HG03045 (cell line): ENCODE data around the gene MTMR8.

Experiments
- ATAC-seq: cut with Tn5 transposase; IDR thresholded peaks from one replicate; pipeline ENCODE4 v1.9.1; 2021; ENCODE audit warnings: mild to moderate bottlenecking, moderate library complexity; ENCODE audit not compliant: unreplicated experiment

The MTMR8 gene

DNA sequence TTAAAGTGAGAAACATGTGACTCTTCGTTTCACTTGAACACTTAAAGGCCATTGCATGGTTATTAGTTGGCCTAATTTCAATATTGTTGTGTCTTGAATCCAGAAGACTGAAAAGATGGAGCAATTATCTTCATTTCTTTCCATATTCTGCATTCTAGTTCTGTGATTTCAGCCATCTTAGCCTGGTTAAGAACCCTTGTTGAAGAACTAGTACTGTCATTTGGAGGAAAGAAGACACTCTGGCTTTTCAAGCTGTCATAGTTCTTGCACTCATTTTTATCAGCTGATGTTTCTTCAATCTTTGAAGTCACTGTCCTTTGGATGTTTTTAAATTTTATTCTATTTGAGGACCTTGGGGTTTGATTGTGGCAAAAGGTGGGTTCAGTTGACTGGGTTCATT, 81.6 kb downstream of the MTMR8 start:
- ATAC-seq = no peak

DNA sequence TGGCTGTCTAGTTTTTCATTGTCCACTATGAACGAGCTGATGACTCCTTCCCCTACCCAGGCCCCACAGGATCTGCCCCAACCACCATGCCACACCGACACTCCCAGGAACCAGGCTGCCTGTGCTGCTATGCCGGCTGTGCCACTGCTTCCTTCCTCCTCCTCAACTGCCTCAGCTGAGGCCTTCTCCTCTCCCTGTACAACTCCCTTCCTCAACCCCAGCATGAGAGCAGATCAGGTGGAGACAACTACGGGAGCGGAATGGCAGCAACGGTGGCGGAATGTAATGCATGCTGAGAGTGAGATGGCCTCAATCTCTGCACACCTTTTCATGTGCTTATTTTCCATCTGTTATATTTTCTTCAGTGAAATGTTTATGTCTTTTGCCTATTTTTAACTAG, 88.5 kb downstream of the MTMR8 start:
- no peak for ATAC-seq

DNA sequence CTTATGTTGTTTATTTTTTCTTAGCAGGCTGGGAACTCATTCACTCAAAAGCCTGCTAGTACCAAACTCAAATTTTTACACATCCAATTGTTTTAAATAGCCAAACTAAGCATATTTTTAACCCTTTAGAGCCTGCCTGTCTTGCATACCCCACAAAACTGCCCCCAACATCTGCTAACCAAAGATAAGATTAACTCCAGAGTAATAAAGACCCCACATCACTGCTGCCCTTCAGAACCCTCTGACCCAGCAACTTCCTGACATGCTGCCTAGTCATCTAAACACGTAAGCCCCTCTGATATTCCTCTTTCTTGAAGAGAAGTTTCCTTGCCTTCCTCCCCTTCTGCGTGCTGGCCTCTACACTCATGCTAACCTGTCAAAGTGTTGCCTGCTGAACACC, 104.1 kb downstream of the MTMR8 start:
- ATAC-seq = no peak

DNA sequence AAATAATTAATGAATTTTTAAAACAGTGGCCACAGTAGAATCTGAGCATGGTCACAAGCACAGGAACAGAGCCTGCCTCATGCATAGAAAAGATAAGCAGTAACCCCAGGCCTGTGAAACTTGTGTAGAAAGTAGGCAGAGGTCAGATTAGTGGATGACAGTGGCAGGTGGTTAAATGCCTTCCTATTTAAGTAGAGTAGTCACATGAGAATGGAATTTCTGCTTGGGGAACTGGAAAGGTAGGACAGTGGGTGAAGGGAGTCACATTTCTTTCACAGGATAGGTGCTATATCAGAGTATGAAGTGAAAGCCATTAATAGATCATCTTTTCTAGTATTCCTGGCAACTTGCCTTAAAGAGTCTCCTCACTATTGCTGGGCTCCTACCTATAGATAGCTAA, 130.0 kb downstream of the MTMR8 start:
- no peak for ATAC-seq

DNA sequence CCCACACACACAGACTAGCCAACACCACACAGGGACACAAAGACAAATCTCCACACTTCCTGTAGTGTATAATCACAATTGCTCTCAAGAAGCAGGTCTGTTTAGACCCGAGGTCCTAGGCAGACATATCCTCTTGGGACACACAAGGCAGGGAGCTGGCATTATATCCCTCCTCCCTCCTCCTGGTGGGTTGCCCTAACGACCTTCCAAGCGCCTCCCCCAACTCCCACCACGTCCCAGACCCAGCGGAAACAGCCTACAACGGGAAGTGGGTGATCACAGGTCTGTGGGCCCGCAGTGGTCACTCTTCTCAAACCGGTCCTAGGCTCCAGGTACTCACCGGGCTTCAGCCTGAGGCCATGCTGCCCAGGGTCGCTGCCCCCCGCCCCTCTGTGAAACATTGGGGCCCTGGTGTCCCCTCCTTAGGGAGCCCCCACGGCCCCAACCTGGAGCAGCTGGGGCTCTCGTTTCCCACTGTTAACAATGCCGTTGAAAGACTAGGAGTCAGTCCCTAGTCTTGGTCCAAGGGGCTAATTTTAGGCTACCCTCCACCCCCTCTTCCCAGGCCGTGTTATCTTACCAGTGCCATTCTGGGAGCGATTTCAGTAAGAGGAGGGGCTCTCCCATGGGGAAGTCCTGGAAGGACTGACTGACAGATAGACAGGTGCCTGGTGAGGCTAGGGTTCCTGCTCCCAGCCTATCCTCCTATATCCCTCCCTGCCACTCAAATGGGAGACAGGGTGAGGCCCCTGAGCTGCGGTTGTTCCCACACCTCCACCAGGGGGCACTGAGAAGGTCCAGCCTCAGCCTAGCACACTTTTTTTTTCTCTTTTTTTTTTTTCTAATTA, 164.9 kb downstream of the MTMR8 start, which contains the start of gene ASB12:
ASB12 (minus strand) TSS at position 485 of the 848 bp plus-strand sequence. CDS start 4,957 bp downstream, outside the sequence.
- no peak for ATAC-seq

DNA sequence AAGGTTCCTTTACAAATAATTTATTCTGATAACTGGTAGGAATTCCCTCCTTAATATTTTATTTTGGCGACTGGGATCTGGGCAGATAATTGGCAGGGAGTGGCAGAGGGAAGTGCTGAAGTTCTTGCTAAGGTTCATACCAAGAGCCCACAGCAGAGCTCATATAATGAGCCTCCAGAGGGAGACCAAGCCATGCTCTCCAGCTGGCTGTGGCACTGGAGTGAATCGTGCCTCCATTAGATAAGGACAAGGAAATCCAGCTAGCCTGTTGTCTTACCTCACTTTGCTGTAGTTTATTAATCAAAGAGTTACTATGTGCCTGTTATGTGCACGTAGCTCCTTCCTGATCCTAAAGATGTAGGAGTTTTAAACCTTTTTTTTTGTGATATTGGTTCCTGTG, 166.1 kb downstream of the MTMR8 start:
- no peak for ATAC-seq
